Measurements from ENCODE around the gene KIF2C. TPM values are rescaled to one million over a fixed set of nuclear protein-coding genes. Genes with fewer than 3 reads are reported as not detected.
"Not testable (repeated sequence)": the region's sequence is repeated elsewhere in the genome, so short reads cannot be mapped to it uniquely, and the experiment has no call there.

The KIF2C gene
- total RNA-seq, 4 donors from 2014 or later, result 0.64 to 15.1 TPM; not detected in 2

- peak in 1 of 2 donors; percentile 33 for DNase-seq
- intact Hi-C loops (cut with DNase I; ENCODE audit: low total_unique reads), result no loop called here
- no peak for TF ChIP-seq POLR2A (IDR thresholded peaks at IDR 0.05)
- TF ChIP-seq CTCF (IDR thresholded peaks at IDR 0.05), result no peak
- Histone ChIP-seq H3K4me3 (peak overlapping the region; percentile 27 to 39), H3K9me3 (no peaks in the 10 kb centered on the region), H3K4me1 (peaks cover 10 to 39% of the 10 kb centered on the region in 2 donors), H3K27ac (peak overlapping the region; percentile 78 to 99), H3K27me3 (no peaks in the 10 kb centered on the region), H3K36me3 (no peaks in the 10 kb centered on the region)
Observed at GRCh38 chr1:44812822-44813543, 73.3 kb downstream of the KIF2C start.

GRCh38 chr1:44815926-44816325 is 76.3 kb downstream of the KIF2C start:
- H3K27me3 ChIP-seq; H3K9me3 ChIP-seq; DNase-seq; H3K4me3 ChIP-seq; H3K36me3 ChIP-seq; H3K27ac ChIP-seq; intact Hi-C loops (cut with DNase I; ENCODE audit: low total_unique reads): not testable (repeated sequence)
- peaks cover 0 to 15% of the 10 kb centered on the region in 2 donors for H3K4me1 ChIP-seq

GRCh38 chr1:44817307-44817706 is 77.7 kb downstream of the KIF2C start:
- no peaks in the 10 kb centered on the region for H3K27me3 ChIP-seq
- DNase-seq, result no peak
- H3K36me3 ChIP-seq, result no peaks in the 10 kb centered on the region
- peaks cover 0 to 3% of the 10 kb centered on the region in 2 donors for H3K4me1 ChIP-seq
- no peaks in the 10 kb centered on the region for H3K9me3 ChIP-seq
- TF ChIP-seq CTCF (IDR thresholded peaks at IDR 0.05) (no peak), POLR2A (IDR thresholded peaks at IDR 0.05) (no peak)
- no peak overlapping the region for H3K27ac ChIP-seq
- H3K4me3 ChIP-seq, result no peak overlapping the region
- intact Hi-C loops (cut with DNase I; ENCODE audit: low total_unique reads), result no loop called here

Small RNA genes within 50 kb of the gene (small RNA-seq; reads per million reads assigned to genes)
- not detected for gene RNU5D-1
- gene RNU5F-1, result not detected
- 341 reads per million, percentile 96 among the genes with 10 or more reads in this experiment for gene SNORD38A
- not detected for gene SNORD38B
- gene SNORD46, result 1,752 reads per million, percentile 98 among the genes with 10 or more reads in this experiment
- not detected for gene SNORD55

Other genes with a start within 250 kb of the KIF2C start
- gene TMEM53, start 65.4 kb upstream of the KIF2C start, total RNA-seq, result 1 to 10 TPM in 3 of 4 donors, not detected in 1; 1.5 to 5.4 (median 3.8) TPM
- gene ARMH1, start 65.1 kb upstream of the KIF2C start, total RNA-seq, result 1 to 10 TPM in 3 of 4 donors, not detected in 1; 2.7 to 7.7 (median 5.2) TPM
- gene RNU5D-1, start 8.7 kb upstream of the KIF2C start, total RNA-seq, result not detected
- 1,000 to 10,000 TPM; 2,651 to 7,196 (median 4,456) TPM for gene RPS8, start 35.7 kb downstream of the KIF2C start, total RNA-seq
- gene BEST4, start 48.3 kb downstream of the KIF2C start, total RNA-seq, result 1 to 10 TPM in 1 of 4 donors, under 1 TPM in 1, not detected in 2; 0.21 to 1.0 TPM
- gene PLK3, start 60.5 kb downstream of the KIF2C start, total RNA-seq, result 10 to 100 TPM in 3 of 4 donors, 1 to 10 TPM in 1; 1.8 to 36.6 (median 21.1) TPM
- 1 to 10 TPM in 1 of 4 donors, not detected in 3; 4.4 TPM for gene DYNLT4, start 67.5 kb downstream of the KIF2C start, total RNA-seq
- 10 to 100 TPM in 1 of 4 donors, 1 to 10 TPM in 3; 3.8 to 41.9 (median 6.6) TPM for gene BTBD19, start 68.7 kb downstream of the KIF2C start, total RNA-seq
- gene PTCH2, start 103.4 kb downstream of the KIF2C start, total RNA-seq, result 1 to 10 TPM; 3.1 to 8.1 (median 5.4) TPM
- 10 to 100 TPM in 3 of 4 donors, 1 to 10 TPM in 1; 3.8 to 73.0 (median 39.4) TPM for gene EIF2B3, start 246.8 kb downstream of the KIF2C start, total RNA-seq

Data from uterus (tissue), 4 donors.